Left lobe of liver (tissue), 2 donors: ENCODE measurements around the gene EVL. TPM values are rescaled to one million over a fixed set of nuclear protein-coding genes. Genes with fewer than 3 reads are reported as not detected.

Experiments used
- ATAC-seq: fragments of 200-7000 bp; cut with Tn5 transposase; one replicate; pipeline ENCODE4 v1.9.1; 2020; ENCODE audit warnings: mild to moderate bottlenecking, moderate library complexity
- DNase-seq: peaks from one replicate; pipeline ENCODE4 v3.0.0-alpha.2; 2020; ENCODE audit warnings: low spot score
- total RNA-seq: library from RNA; stranded (reverse); gene quantifications from one replicate; pipeline ENCODE4 v1.2.1, GENCODE V29; 2021
- donor health status: DM: no; HTN: no; CAD: no; lungs with moderate emphysema.
- donor health status: DM: no; HTN: yes; CAD: no.

EVL gene
- total RNA-seq, 1 donor from 2014 or later = 76.2 TPM

GRCh38 chr14:100037353-100037752 is 27.9 kb upstream of the EVL start:
- DNase-seq (no peak), ATAC-seq (no peak)

- ATAC-seq (no peak), DNase-seq (no peak)
These were observed 27.2 kb upstream of the EVL start for GRCh38 chr14:100038065-100038464.

DNA sequence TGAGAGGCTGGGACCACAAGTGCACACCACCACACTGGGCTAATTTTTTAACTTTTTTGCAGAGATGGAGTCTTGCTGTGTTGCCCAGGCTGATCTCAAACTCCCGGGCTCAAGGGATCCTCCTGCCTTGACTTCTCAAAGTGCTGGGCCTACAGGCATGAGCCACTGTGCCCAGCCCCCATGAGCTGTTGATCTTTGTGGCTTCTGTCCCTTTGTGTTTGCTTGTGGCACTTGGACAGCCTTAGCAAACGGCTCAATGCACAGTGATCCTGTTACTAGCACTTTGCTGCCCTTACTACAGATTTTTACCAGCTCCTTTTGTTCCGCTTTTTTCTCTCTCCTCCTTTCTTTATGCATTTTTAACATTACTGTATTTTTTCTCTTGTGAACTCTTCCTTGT is 25.3 kb upstream of the EVL start:
- peak; percentile 51 for DNase-seq
- peak; percentile 78 for ATAC-seq

GRCh38 chr14:100041271-100041670 is 24.0 kb upstream of the EVL start:
- DNase-seq (no peak), ATAC-seq (no peak)

DNA sequence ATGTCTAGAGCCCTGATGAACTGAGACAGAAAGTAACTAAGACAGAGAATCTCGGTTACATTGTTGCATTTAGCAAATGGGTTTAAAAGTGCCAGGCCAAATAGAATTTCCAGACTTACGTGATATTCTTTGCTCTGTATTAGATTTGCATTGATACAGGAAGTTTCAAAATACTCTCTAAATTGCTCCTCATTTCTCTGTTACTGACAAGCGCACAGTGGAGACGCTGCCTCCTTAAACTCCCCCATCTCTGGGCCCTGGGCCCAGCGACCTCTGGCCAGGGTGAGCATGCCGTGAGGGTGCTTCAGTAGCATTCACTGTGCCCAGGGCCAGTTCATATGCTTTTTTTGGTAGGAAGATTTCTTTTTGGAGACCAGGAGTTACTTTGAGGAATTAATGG is 22.9 kb upstream of the EVL start:
- peak; percentile 74 for DNase-seq
- peak; percentile 91 for ATAC-seq

- ATAC-seq (no peak), DNase-seq (no peak)
These were observed 19.4 kb upstream of the EVL start for GRCh38 chr14:100045642-100046344.

DNA sequence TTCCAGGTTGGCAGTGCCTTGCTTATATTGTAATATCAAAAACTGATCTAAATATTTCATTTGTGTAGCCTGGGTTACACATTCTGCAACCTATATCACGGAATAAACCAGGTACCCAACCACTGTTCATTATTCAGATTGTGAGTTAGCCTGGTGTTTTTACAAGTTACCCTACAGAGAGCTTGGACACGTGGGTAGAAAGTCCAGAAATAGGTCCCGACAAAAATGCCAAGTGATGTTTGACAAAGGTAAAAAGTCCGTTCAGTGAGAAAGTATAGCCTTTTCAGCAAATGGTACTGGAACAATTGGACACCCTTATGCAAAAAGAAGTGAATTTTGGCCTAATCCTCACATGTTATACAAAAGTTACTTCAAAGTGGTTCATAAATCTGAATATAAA is 17.6 kb upstream of the EVL start:
- DNase-seq = no peak
- peak; percentile 74 for ATAC-seq

- DNase-seq = no peak
- ATAC-seq = peak; percentile 34
These were observed 16.4 kb upstream of the EVL start for GRCh38 chr14:100048786-100049185.

DNA sequence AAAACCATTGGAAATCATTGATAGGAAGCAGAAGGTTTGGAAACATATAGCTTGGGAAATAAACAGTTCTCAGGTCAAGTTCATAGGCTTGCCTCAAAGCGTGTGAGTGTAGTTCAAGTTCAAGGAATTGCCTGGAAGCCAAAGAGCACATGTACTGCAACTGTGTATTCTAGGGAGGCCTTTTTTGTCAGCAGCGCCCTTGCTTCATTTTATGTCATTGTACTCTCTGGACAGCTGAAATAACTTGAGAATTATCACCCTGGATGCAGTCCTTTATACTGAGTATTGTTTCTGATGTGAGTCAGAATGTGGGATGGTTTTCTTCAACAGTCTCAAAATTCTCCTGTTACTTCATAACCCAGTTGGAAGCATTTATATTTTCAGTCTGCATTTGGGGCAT is 16.0 kb upstream of the EVL start:
- DNase-seq (no peak), ATAC-seq (no peak)

DNA sequence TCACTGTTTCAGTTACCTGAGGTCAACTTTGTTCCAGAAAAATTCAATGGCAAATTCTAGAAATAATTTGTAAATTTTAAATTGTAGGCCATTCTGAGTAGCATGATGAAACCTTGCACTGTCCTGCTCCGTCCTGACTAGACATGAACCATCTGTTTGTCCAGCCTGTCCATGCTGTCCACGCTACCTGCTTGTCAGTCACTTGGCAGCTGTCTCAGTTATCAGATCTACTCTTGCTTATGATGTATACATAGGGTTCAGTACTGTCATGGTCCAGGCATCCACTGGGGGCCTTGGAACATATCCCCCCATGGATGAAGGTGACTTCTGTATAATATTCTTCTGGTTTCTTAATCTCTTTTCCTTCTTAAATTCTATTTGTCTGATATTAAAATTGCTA is 14.1 kb upstream of the EVL start:
- DNase-seq (no peak), ATAC-seq (no peak)

DNA sequence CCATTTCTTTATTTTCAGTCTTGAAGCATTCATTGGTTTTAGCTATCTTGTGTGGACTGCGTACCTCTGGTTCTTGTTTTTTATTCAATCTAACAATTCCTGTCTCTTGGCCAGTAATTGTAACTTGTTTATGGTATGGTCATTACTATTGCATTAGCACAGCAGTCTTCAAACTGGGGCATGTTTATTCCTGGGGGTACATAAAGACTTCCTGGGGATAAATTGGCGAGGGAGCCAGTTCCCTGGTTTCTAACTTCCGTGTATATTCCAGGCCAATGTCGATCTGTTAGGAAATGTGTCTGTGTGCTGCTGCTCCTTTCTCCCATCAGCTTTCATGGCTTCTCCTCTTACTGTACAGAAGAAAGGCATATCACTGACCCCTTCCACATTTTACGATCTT is 13.7 kb upstream of the EVL start:
- ATAC-seq = no peak

DNA sequence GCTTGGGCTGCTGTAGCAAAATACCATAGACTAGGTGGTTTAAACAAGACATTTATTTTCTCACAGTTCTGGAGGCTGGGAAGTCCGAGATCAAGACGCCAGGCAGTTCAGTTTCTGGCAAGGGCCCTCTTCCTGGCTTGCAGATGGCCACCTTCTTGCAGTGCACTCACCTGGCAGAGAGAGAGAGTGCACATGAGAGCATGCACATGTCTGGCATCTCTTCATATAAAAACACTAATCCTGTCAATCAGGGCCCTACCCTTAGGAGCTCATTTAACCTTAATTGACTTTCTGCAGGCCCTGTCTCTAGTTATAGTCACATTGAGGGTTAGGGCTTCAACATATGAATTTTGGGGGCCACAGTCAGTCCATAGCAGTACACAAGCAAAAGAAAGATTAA is 12.4 kb upstream of the EVL start:
- no peak for ATAC-seq
- no peak for DNase-seq

More for the DNA sequence above, 13.7 kb upstream of the EVL start:
- DNase-seq = no peak

DNA sequence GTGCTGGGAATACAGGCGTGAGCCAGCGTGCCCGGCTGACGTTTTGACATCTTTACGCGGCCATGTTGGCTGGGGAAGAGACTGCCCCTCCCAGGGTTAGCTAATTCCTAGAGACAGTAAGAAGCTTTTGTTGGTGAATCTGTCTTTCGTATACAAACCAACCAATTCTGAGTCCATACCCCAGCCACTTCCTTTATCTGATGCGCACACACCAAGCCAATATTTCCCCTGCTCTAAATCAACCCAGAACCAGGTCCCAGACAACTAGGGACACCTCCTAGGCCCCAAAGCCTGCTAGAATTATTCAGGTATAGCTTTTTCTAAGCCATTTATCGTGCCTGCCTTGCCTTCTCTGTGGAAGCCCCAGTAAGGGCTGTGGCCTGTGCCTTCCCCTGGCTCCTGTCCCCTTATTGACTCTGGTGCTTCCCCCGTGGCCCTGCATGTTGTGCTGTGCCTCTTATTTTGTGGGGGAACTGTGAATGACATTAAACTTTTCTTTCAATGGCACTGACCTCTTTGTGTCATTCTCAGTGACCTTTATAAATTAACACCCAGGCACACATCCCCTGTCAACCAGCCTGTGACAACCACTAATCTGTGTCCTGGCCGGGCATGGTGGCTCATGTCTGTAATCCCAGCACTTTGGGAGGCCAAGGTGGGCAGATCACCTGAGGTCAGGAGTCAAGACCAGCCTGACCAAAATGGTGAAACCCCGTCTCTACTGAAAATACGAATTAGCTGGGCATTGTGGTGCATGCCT is 10.7 kb upstream of the EVL start:
- no peak for DNase-seq
- no peak for ATAC-seq

DNA sequence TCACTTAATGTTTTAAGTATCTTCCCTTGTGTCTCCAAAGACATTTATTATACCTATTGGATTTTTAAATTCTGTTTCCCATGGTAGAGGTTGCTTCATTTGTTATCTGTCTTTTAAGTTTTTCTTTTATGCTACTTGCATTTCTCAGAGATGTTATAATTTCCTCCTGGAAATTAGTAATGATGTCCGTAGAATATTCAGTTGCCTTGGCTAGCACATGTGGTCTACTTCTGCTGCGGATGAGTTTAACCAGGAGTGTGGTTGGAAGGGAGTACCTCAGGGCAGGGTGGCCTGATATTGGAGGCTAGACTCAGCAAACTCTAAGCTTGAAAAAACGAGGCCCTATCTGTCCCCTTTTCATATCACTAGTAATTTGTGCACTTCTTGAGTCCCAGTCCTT is 8.8 kb upstream of the EVL start:
- DNase-seq = no peak

GRCh38 chr14:100056964-100057795 is 8.0 kb upstream of the EVL start:
- DNase-seq = no peak
- ATAC-seq = peak; percentile 48

More for the DNA sequence above, 8.8 kb upstream of the EVL start:
- no peak for ATAC-seq

DNA sequence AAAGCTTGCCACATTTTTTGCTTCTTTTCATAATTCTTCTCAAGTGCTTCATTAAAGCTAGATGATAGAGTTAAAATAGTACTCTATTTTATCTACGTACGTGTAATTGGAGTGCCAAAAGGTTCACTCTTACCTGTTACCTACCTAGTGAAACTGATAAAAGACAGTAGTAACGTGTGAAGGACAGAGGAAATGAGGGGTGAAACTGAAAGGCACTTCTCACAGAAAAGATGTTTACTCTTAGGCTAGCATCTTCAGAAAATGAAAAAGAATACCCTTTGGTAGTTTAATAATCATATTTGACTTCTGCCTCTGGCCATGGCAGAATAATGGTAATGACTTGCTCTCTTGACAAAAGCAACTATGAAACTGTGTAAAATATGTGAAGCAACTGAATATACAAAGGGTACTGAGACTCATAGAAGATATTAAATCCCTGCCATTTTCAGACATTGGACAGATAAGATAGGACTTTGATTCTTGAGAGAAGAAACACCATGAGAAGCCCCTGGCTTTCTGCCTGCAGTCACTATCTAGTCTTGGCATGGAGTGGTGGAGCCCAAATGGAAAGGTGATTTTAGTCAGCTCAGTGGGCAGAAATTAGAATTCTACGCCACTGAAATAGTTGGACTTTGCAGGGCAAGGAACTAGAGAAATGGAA is 6.3 kb upstream of the EVL start:
- DNase-seq = no peak
- ATAC-seq = peak; percentile 71

GRCh38 chr14:100059438-100059781 is 5.8 kb upstream of the EVL start:
- ATAC-seq (peak; percentile 53), DNase-seq (no peak)

GRCh38 chr14:100060760-100061159 is 4.5 kb upstream of the EVL start:
- DNase-seq (no peak), ATAC-seq (no peak)

DNA sequence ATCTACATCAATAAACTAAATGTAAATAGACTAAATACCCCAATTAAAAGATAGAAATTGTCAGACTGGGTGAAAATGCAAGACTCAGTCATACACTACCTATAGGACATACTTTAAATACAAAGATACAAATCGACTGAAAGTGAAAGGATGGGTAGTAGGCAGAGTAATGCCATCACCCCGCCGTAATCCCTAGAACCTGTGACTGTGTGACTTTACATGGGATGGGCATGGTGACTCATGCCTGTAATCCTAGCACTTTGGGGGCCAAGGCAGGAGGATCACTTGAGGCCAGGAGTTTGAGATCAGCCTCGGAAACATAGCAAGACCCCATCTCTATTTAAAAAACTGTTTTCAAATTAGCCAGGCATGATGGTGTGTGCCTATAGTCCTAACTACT is 2.6 kb upstream of the EVL start:
- ATAC-seq (no peak), DNase-seq (no peak)

DNA sequence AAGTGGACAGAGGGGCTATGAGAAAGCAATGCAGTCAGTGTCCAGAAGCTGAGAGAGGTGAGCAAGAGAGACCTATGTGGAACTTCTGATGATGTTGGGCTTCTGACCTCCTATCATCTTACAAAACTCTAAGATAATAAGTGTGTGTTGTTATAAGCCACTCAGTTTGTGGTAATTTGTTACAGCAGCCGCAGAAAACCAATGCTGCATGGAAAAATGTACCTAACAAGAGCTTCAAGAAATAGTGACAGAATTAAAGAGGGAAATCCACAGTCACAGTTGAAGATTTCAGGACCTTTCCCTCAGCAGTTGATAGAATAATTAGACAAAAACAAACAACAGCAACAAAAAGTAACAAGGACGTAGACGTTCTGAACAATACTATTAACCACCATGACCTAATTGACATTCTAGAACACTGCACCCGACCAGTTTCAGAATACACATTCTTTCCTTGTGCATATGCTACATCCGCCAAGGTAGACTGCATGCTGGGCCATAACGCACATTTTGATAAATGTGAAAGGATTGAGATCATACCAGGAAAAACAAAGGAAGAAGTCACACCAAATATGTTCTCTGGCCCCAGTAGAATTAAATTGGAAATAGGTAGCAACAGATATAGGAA is 1.8 kb upstream of the EVL start:
- ATAC-seq (no peak), DNase-seq (no peak)
